ENCODE measurements around the gene USP12.

USP12 gene

GRCh38 chr13:27065582-27065981 lies 106.0 kb downstream of the USP12 start:
- DNase-seq: no peak

GRCh38 chr13:27064252-27064995 lies 107.2 kb downstream of the USP12 start:
- no peak for DNase-seq

GRCh38 chr13:27057817-27058216 lies 113.8 kb downstream of the USP12 start:
- DNase-seq: no peak

- no peak for DNase-seq
Observed at GRCh38 chr13:27055526-27055925, 116.1 kb downstream of the USP12 start.

- DNase-seq: no peak
Observed at GRCh38 chr13:27054760-27055159, 116.9 kb downstream of the USP12 start.

- no peak for DNase-seq
Observed at GRCh38 chr13:27053902-27054595, 117.6 kb downstream of the USP12 start.

- DNase-seq: peak; percentile 68
Observed at GRCh38 chr13:27053210-27053884, 118.3 kb downstream of the USP12 start.

GRCh38 chr13:27052551-27053208 lies 118.9 kb downstream of the USP12 start:
- no peak for DNase-seq

GRCh38 chr13:27047081-27047480 lies 124.5 kb downstream of the USP12 start:
- no peak for DNase-seq

GRCh38 chr13:27044837-27045570 lies 126.6 kb downstream of the USP12 start:
- no peak for DNase-seq

- no peak for DNase-seq
Observed at GRCh38 chr13:27043013-27043412, 128.6 kb downstream of the USP12 start.

GRCh38 chr13:27041341-27041740 lies 130.3 kb downstream of the USP12 start:
- DNase-seq: no peak

GRCh38 chr13:27040826-27041108 lies 130.8 kb downstream of the USP12 start:
- DNase-seq: no peak

GRCh38 chr13:27039171-27039701 lies 132.4 kb downstream of the USP12 start:
- no peak for DNase-seq

- DNase-seq: no peak
Observed at GRCh38 chr13:27038323-27038722, 133.3 kb downstream of the USP12 start.

GRCh38 chr13:27037571-27037970 lies 134.0 kb downstream of the USP12 start:
- DNase-seq: peak; percentile 25

- DNase-seq: no peak
Observed at GRCh38 chr13:27037171-27037570, 134.4 kb downstream of the USP12 start.

- no peak for DNase-seq
Observed at GRCh38 chr13:27036236-27036981, 135.2 kb downstream of the USP12 start.

GRCh38 chr13:27035892-27036235 lies 135.7 kb downstream of the USP12 start:
- peak; percentile 20 for DNase-seq

- DNase-seq: no peak
Observed at GRCh38 chr13:27034678-27035111, 136.9 kb downstream of the USP12 start.

- no peak for DNase-seq
Observed at GRCh38 chr13:27028683-27029480, 142.7 kb downstream of the USP12 start.
